GM18861 (cell line): ENCODE results near the gene KRTAP4-16.
"Not testable (repeated sequence)": the region's sequence is repeated elsewhere in the genome, so short reads cannot be mapped to it uniquely, and the experiment has no call there.

Experiments used
- ATAC-seq: cut with Tn5 transposase; IDR thresholded peaks from one replicate; pipeline ENCODE4 v1.9.1; 2021; ENCODE audit not compliant: unreplicated experiment

Gene KRTAP4-16

DNA sequence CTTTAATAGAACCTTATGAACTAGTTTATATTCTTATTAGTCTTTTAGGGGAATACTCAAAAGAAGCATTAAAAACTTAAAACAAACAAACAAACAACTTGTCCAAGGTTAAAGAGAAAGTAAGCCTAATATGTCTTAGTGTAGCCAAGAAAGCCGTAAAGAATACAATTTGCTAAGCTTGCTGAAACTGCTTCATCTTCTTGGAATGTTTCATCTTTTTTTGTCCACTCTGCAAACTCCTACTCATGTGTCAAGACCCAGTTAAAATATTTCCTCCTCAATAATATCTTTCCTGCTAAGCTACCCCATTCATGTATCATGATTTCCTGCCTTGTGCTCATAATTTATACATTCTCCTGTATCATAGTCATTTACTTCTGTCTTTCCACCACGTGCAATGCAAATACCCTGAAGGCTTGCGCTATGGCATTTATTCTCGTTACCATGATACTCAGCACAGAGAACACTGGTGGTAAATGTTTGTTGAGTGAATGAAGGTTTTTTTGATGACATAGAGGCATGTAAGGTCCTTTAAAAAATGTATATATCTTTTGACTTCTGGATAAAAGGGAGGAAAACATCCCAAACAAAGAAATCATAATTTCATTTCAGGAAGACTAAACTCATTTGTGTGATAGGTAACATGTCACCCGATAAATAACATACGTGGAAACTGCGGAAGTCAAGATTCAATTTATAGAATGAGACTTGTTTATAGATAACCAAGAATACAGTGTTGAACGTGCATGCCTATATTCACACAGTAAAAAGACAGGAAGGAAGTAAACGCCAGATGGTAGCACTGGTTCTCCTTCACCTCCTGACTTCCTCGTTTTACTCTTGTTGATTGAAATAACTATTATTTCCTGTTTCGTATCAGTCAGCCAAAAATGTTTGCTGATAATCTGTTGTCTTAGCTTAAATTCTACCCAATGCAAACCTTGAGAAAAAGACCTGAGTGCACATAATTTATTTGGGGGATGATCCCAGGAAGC, 18.0 kb upstream of the KRTAP4-16 start:
- ATAC-seq, result not testable (repeated sequence)

DNA sequence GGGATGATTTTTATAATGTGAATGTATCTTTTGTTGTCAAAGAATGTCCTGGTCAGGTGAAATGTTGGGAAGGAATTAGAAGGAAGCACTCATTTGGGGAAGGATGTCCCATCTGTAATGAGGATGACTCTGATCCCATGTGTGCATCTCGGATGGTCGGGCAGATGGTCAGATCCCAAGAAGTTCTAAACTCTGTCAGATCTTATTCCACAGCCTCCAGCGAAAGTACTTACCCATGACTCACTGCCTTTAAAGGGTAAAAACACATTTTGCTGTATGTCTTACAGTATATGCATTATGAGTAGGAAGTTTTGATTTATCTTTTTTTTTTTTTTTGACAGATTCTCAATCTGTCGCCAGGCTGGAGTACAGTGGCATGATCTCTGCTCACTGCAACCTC, 16.7 kb upstream of the KRTAP4-16 start:
- ATAC-seq, result no peak

DNA sequence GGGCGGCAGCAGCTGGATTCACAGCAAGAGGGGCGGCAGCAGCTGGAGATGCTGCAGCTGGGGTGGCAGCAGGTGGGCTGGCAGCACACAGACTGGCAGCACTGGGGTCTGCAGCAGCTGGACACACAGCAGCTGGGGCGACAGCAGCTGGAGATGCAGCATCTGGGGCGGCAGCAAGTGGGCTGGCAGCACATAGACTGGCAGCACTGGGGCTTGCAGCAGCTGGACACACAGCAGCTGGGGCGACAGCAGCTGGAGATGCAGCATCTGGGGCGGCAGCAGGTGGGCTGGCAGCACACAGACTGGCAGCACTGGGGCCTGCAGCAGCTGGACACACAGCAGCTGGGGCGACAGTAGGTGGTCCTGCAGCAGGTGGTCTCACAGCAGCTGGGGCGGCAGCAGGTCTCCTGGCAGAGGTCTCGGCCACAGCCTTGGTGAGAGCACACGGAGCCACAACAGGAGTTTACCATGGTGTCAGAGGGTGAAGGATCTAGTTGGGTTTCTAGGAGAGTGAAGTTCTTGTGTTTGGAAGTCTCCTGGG, 15.9 kb upstream of the KRTAP4-16 start, which contains the start of gene KRTAP4-11:
TSS of gene KRTAP4-11 (minus strand) at position 528 of the 541 bp plus-strand sequence. CDS start at position 470, 58 bp downstream.
- ATAC-seq, result not testable (repeated sequence)

DNA sequence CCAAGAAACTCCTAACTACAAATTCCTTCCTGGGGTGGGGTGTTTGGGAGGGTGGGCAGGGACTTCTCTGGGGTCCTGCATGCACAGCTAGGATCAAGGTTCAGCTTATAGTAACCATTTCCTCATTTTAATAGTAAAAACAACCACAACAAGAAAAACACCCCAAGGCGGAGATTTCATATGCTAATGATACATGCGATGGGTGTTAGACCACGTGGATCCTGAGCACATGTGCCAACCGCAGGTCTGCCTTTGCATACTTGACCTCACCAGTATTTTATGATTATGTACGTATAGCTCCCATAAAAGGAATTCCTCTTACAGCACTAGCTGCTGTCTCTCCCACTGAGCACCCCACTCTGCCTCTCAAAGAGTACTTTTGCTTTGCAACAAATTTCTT, 14.3 kb upstream of the KRTAP4-16 start:
- no peak for ATAC-seq

DNA sequence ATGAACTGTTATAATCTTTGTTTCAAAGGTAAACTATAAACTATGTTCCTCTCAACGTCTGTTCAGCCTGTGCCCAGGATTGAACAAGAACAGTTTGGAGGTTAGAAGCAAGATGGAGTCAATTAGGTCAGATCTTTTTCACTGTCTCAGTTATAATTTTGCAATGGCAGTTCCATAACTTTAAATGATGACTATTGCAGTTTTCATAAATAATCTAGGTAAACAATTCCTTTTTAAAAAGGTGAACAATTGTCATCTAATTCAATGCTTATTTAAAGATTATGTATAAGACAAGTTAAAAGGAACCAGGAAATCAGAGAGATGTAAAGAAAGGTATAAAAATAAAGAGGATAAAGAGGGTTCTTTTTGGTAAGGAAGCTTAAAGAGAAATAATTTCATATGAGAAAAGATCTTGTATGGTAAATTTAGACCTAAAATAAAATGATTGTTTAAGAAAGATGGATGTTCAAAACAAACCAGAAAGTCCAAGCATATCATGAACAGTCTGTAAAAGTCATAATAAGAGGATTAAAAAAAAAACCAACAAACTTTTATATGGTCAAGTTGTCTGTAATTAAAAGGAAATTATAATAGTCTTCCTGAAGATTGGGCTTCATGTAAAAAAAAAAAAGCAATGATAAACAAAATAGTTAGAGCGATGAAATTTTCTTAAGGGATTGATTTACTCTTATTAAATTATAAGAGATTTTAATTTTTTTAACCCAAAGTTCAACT, 9.3 kb upstream of the KRTAP4-16 start:
- no peak for ATAC-seq

DNA sequence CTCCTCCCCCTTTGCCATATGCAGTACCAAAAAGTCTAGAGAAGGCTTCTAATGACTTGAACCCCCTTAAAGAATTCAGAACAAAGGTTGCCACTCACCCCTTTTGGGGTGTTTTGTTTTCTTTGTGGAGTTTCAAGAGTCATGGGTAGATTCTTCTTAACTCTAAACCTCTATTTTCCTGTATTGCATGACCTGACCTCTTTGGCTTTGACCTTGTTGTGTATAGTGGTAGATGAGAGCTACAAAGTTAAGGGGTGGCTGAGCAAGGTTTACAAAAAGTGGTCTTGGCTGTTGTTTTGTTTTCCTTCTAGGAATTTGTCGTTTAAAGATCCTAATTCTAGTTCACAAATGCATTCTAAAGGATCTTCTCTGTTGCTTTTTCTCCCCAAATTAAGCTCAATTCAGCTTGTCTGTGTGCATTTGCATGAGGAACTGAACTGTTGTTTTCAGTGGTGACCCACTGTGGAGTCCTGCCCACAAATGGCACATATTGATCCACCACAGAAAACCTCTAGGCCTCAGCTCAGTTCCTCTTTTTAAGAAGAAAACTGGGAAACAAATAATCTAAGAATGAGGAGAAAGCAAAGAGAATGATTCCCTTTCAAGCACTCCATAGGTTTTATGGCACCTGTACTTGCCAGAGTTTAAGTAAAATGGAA, 6.8 kb upstream of the KRTAP4-16 start:
- ATAC-seq, result not testable (repeated sequence)

DNA sequence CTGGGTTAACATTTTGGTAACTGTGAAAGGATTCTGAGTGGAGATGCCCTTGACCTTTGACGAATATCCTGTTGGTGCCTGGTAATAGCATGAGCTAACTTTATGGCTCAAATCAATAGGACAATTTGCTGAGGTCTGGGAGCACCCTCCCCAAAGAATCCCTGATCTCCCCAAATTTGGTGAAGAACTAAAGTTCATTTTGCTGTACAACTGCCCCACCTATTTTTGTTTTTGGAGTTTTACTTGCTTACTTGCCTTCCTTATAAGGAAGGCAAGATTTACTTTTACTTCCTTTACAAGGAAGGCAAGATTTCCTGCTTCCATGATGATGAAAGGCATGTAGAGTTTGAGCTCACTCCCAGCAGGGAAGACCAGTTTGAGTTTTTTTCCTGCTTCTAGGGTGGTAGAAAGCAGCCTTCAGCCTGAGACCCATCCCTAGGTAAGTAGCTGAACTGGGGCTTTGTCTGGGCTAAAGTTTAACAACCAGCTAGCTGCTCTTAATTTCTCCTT, 6.0 kb upstream of the KRTAP4-16 start:
- ATAC-seq, result no peak

DNA sequence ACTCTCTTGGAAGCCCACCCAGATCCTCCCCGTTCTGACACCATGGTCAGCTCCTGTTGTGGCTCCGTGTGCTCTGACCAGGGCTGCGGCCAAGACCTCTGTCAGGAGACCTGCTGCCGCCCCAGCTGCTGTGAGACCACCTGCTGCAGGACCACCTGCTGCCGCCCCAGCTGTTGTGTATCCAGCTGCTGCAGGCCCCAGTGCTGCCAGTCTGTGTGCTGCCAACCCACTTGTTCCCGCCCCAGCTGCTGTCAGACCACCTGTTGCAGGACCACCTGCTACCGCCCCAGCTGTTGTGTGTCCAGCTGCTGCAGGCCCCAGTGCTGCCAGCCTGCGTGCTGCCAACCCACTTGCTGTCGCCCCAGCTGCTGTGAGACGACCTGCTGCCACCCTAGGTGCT, 3.3 kb upstream of the KRTAP4-16 start, which contains the start of gene KRTAP4-9:
TSS of gene KRTAP4-9 (plus strand) at position 43 of the 400 bp plus-strand sequence. CDS start at position 43, 0 bp downstream.
- not testable (repeated sequence) for ATAC-seq

DNA sequence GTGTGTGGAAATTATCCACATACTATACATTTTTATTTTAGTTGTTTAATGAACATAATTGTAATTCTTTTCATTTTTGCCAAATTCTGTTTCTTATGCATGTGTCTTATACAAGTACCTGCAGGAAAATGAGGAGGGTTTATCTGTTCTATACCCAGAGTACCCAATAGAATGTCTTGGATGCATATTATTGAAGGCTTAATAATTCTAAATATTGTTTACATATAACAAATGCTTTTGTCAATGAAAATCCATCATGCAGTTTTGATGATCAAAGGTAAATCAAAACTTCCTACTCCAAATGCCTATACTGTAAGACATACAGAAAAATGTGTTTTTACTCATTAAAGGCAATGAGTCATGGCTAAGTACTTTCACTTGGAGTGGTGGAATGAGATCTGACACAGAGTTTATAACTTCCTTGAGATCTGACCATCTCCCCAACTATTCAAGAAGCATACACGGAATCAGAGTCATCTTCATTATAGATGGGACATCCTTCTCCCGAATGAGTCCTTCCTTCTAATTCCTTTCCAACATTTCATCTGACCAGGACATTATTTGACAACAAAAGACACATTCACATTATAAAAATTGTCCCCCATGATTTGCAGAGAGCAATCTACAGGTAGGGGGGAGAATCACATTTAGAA, 2.5 kb upstream of the KRTAP4-16 start:
- ATAC-seq, result not testable (repeated sequence)

DNA sequence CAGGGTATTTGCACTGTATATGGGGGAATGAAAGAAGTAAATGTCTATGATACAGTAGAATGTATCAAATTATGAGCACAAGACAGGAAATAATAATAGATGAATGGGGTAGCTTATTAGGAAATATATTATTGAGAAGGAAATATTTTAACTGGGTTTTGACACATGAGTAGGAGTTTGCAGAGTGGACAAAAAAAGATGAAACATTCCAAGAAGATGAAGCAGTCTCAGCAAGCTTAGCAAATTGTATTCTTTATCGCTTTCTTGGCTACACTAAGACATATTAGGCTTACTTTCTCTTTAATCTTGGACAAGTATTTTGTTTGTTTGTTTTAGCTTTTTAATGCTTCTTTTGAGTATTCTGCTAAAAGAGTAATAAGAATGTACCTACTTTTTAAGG, 1.9 kb upstream of the KRTAP4-16 start:
- ATAC-seq, result no peak

DNA sequence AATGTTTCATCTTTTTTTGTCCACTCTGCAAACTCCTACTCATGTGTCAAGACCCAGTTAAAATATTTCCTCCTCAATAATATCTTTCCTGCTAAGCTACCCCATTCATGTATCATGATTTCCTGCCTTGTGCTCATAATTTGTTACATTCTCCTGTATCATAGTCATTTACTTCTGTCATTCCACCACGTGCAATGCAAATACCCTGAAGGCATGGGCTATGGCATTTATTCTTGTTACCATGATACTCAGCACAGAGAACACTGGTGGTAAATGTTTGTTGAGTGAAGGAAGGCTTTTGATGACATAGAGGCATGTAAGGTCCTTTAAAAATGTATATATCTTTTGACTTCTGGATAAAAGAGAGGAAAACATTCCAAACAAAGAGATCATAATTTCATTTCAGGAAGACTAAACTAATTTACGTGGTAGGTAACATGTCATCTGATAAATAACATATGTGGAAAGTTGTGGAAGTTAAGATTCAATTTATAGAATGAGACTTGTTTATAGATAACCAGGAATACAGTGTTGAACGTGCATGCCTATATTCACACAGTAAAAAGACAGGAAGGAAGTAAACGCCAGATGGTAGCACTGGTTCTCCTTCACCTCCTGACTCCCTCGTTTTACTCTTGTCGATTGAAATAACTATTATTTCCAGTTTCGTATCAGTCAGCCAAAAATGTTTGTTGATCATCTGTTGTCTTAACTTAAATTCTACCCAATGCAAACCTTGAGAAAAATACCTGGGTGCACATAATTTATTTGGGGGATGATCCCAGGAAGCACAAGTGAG, 2.1 kb downstream of the KRTAP4-16 start:
- not testable (repeated sequence) for ATAC-seq

DNA sequence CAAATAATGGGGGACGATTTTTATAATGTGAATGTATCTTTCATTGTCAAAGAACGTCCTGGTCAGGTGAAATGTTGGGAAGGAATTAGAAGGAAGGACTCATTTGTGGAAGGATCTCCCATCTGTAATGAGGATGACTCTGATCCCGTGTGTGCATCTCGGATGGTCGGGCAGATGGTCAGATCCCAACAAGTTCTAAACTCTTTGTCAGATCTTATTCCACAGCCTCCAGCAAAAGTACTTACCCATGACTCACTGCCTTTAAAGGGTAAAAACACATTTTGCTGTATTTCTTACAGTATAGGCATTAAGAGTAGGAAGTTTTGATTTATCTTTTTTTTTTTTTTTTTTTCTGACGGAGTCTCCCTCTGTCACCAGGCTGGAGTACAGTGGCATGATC, 3.5 kb downstream of the KRTAP4-16 start:
- no peak for ATAC-seq

DNA sequence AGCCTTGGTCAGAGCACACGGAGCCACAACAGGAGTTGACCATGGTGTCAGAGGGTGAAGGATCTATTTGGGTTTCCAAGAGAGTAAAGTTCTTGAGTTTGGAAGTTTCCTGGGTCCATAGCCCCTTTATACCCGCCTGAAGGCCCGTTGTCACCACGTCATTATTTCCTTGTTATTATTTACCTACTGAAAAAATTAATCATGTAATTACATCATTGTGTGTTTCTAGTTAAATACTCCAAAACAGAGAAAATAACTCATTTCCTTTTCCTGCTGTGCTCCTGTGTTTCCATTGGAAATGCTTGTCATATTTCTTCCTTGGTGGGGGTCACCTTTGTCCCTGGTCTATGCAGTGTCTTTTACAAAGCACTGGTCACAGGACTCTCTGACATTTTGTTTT, 4.0 kb downstream of the KRTAP4-16 start, which contains the start of gene KRTAP4-8:
TSS of gene KRTAP4-8 (minus strand) at position 101 of the 400 bp plus-strand sequence. CDS start at position 43, 58 bp downstream.
- ATAC-seq, result no peak

DNA sequence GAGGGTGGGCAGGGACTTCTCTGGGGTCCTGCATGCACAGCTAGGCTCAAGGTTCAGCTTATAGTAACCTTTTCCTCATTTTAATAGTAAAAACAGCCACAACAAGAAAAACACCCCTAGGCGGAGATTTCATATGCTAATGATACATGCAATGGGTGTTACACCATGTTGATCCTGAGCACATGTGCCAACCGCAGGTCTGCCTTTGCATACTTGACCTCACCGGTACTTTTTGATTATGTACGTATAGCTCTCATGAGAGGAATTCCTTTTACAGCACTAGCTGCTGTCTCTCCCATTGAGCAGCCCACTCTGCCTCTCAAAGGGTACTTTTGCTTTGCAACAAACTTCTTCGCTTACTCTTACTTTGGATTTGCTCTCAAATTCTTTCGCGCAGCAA, 6.0 kb downstream of the KRTAP4-16 start:
- ATAC-seq, result no peak

DNA sequence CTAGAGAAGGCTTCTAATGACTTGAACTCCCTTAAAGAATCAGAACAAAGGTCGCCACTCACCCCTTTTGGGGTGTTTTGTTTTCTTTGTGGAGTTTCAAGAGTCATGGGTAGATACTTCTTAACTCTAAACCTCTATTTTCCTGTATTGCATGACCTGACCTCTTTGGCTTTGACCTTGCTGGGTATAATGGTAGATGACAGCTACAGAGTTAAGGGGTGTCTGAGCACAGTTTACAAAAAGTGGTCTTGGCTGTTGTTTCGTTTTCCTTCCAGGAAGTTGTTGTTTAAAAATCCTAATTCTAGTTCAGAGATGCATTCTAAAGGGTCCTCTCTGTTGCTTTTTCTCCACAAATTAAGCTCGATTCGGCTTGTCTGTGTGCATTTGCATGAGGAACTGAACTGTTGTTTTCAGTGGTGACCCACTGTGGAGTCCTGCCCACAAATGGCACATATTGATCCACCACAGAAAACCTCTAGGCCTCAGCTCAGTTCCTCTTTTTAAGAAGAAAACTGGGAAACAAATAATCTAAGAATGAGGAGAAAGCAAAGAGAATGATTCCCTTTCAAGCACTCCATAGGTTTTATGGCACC, 13.2 kb downstream of the KRTAP4-16 start:
- not testable (repeated sequence) for ATAC-seq

DNA sequence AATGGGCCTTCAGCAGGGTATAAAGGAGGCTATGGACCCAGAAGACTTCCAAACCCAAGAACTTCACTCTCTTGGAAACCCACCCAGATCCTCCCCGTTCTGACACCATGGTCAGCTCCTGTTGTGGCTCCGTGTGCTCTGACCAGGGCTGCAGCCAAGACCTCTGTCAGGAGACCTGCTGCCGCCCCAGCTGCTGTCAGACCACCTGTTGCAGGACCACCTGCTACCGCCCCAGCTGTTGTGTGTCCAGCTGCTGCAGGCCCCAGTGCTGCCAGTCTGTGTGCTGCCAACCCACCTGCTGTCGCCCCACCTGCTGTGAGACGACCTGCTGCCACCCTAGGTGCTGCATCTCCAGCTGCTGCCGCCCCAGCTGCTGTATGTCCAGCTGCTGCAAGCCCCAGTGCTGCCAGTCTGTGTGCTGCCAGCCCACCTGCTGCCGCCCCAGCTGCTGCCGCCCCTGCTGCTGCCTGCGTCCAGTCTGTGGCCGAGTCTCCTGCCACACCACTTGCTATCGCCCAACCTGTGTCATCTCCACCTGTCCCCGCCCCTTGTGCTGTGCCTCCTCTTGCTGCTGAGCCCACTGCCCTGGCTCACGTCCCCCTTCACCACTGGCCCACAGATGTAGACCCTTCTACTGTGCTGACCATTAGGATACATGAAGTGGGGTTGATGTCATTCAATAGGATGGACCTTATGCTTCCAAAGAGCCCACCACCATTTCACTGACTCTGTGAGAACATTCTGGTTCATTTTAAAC, 17.7 kb downstream of the KRTAP4-16 start, which contains the start of gene KRTAP4-7:
TSS of gene KRTAP4-7 (plus strand) at position 51 of the 757 bp plus-strand sequence. CDS start at position 108, 57 bp downstream.
- not testable (repeated sequence) for ATAC-seq

DNA sequence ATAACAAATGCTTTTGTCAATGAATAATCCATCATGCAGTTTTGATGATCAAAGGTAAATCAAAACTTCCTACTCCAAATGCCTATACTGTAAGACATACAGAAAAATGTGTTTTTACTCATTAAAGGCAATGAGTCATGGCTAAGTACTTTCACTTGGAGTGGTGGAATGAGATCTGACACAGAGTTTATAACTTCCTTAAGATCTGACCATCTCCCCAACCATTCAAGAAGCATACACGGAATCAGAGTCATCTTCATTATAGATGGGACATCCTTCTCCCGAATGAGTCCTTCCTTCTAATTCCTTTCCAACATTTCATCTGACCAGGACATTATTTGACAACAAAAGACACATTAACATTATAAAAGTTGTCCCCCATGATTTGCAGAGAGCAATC, 18.6 kb downstream of the KRTAP4-16 start:
- ATAC-seq, result not testable (repeated sequence)

DNA sequence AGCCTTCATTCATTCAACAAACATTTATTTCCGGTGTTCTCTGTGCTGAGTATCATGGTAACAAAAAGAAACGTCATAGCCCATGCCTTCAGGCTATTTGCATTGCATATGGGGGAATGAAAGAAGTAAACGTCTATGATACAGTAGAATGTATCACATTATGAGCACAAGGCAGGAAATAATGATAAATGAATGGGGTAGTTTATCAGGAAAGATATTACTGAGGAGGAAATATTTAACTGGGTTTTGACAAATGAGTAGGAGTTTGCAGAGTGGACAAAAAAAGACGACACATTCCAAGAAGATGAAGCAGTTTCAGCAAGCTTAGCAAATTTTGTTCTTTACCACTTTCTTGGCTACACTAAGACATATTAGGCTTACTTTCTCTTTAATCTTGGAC, 19.4 kb downstream of the KRTAP4-16 start:
- ATAC-seq, result no peak
